GM23338 (cell line): ENCODE data around the gene LMO7.

ENCODE experiments used
- EZH2 ChIP-seq: fragments of 200-600 bp; sonication (generic); IDR thresholded peaks from one replicate; pipeline ENCODE4 v1.8.0; 2017; ENCODE audit warnings: antibody characterized with exemption, mild to moderate bottlenecking, low read depth; ENCODE audit not compliant: unreplicated experiment
- EZH2phosphoT487 ChIP-seq: fragments of 200-600 bp; sonication (generic); IDR thresholded peaks from one replicate; pipeline ENCODE4 v1.8.1; 2018; ENCODE audit warnings: antibody characterized with exemption; ENCODE audit not compliant: unreplicated experiment
- JUNB ChIP-seq: IDR thresholded peaks from one replicate; pipeline ENCODE4 v1.6.1; 2016; ENCODE audit warnings: antibody characterized with exemption; ENCODE audit not compliant: unreplicated experiment
- NANOG ChIP-seq: IDR thresholded peaks from 2 replicates; pipeline ENCODE4 v1.6.1; 2016; ENCODE audit warnings: antibody characterized with exemption, borderline replicate concordance
- POLR2AphosphoS5 ChIP-seq: IDR thresholded peaks from 2 replicates; pipeline ENCODE4 v1.6.1; 2016; ENCODE audit warnings: antibody characterized with exemption, low read depth
- STAT1 ChIP-seq: IDR thresholded peaks from one replicate; pipeline ENCODE4 v1.6.1; 2016; ENCODE audit warnings: antibody characterized with exemption; ENCODE audit not compliant: unreplicated experiment
- ZNF114 ChIP-seq: fragments of 250-450 bp; sonication (Bioruptor Pico); IDR thresholded peaks from 2 replicates; pipeline ENCODE4 v1.5.0; 2020; ENCODE audit warnings: mild to moderate bottlenecking, moderate library complexity
- TF ChIP-seq, protein P1 (sequence below): IDR thresholded peaks from 2 replicates; pipeline ENCODE4 v1.6.1; 2016; ENCODE audit warnings: antibody characterized with exemption
- TF ChIP-seq, protein P2 (sequence below), 2 experiments: fragments of 200-600 bp in 1 of 2; sonication (generic) in 1 of 2; conservative IDR thresholded peaks; 2 replicates each; pipeline versions ENCODE4 v1.5.1 to v1.6.1; 2016 to 2017; ENCODE audit warnings: antibody characterized with exemption in 2 of 2, low read depth in 2 of 2, mild to moderate bottlenecking in 2 of 2, moderate library complexity in 1 of 2
- TF ChIP-seq, protein P3 (sequence below): IDR thresholded peaks from one replicate; pipeline ENCODE4 v1.6.1; 2018; ENCODE audit warnings: antibody characterized with exemption; ENCODE audit not compliant: unreplicated experiment

- TF ChIP-seq, protein P1, sequence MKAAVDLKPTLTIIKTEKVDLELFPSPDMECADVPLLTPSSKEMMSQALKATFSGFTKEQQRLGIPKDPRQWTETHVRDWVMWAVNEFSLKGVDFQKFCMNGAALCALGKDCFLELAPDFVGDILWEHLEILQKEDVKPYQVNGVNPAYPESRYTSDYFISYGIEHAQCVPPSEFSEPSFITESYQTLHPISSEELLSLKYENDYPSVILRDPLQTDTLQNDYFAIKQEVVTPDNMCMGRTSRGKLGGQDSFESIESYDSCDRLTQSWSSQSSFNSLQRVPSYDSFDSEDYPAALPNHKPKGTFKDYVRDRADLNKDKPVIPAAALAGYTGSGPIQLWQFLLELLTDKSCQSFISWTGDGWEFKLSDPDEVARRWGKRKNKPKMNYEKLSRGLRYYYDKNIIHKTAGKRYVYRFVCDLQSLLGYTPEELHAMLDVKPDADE = no peak
- TF ChIP-seq, protein P2, sequence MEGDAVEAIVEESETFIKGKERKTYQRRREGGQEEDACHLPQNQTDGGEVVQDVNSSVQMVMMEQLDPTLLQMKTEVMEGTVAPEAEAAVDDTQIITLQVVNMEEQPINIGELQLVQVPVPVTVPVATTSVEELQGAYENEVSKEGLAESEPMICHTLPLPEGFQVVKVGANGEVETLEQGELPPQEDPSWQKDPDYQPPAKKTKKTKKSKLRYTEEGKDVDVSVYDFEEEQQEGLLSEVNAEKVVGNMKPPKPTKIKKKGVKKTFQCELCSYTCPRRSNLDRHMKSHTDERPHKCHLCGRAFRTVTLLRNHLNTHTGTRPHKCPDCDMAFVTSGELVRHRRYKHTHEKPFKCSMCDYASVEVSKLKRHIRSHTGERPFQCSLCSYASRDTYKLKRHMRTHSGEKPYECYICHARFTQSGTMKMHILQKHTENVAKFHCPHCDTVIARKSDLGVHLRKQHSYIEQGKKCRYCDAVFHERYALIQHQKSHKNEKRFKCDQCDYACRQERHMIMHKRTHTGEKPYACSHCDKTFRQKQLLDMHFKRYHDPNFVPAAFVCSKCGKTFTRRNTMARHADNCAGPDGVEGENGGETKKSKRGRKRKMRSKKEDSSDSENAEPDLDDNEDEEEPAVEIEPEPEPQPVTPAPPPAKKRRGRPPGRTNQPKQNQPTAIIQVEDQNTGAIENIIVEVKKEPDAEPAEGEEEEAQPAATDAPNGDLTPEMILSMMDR (conservative IDR thresholded peaks at IDR 0.05; ENCODE audit: low read depth in 2 of 2) = no peak
- TF ChIP-seq, protein P3, sequence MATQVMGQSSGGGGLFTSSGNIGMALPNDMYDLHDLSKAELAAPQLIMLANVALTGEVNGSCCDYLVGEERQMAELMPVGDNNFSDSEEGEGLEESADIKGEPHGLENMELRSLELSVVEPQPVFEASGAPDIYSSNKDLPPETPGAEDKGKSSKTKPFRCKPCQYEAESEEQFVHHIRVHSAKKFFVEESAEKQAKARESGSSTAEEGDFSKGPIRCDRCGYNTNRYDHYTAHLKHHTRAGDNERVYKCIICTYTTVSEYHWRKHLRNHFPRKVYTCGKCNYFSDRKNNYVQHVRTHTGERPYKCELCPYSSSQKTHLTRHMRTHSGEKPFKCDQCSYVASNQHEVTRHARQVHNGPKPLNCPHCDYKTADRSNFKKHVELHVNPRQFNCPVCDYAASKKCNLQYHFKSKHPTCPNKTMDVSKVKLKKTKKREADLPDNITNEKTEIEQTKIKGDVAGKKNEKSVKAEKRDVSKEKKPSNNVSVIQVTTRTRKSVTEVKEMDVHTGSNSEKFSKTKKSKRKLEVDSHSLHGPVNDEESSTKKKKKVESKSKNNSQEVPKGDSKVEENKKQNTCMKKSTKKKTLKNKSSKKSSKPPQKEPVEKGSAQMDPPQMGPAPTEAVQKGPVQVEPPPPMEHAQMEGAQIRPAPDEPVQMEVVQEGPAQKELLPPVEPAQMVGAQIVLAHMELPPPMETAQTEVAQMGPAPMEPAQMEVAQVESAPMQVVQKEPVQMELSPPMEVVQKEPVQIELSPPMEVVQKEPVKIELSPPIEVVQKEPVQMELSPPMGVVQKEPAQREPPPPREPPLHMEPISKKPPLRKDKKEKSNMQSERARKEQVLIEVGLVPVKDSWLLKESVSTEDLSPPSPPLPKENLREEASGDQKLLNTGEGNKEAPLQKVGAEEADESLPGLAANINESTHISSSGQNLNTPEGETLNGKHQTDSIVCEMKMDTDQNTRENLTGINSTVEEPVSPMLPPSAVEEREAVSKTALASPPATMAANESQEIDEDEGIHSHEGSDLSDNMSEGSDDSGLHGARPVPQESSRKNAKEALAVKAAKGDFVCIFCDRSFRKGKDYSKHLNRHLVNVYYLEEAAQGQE = no peak
- TF ChIP-seq EZH2 (no peak), POLR2AphosphoS5 (no peak), STAT1 (no peak), JUNB (no peak), ZNF114 (CRISPR knock-in tag) (no peak), EZH2phosphoT487 (no peak), NANOG (no peak)
Observed at GRCh38 chr13:75675421-75675820, 39.3 kb downstream of the LMO7 start.
